HEK293 (cell line): ENCODE measurements around the gene ESCO1.

Experiments
- CTCF ChIA-PET: fragments of 350-600 bp; formaldehyde crosslinking; extraction: SDS; loops from one replicate; lab custom pipeline; 2021; ENCODE audit warnings: antibody characterized with exemption; lab: Yijun Ruan, JAX
- POLR2A ChIA-PET: fragments of 300-600 bp; formaldehyde crosslinking; extraction: SDS; loops from one replicate; lab custom pipeline; 2020; ENCODE audit warnings: antibody characterized with exemption, inconsistent platforms; lab: Yijun Ruan, JAX
- H3K27ac ChIP-seq: fragments of 200-500 bp; sonication (Bioruptor generic); 2 replicates; pipeline ENCODE4 v1.5.1; 2014; ENCODE audit warnings: low read depth, low read length, control low read depth, inconsistent platforms; ENCODE audit errors: extremely low read depth
- H3K36me3 ChIP-seq, 2 experiments: fragments of 200-500 bp in 1 of 2; sonication (Bioruptor generic) in 1 of 2; 1 replicate in 1 of 2; 2 replicates in 1 of 2; pipeline ENCODE4 v1.5.1; 2014 to 2017; ENCODE audit warnings: inconsistent platforms in 2 of 2, low read length in 2 of 2; ENCODE audit not compliant: control insufficient read depth in 2 of 2, insufficient read depth in 1 of 2
- H3K4me1 ChIP-seq: fragments of 200-500 bp; sonication (Bioruptor generic); 2 replicates; pipeline ENCODE4 v1.5.1; 2014; ENCODE audit warnings: mild to moderate bottlenecking, low read length, inconsistent platforms; ENCODE audit not compliant: control insufficient read depth, insufficient read depth
- H3K4me3 ChIP-seq: 2 replicates; pipeline ENCODE4 v1.5.1; 2011; ENCODE audit warnings: low read depth, mild to moderate bottlenecking, control low read depth, low read length, moderate library complexity
- H3K9me3 ChIP-seq: fragments of 200-500 bp; sonication (Bioruptor generic); 2 replicates; pipeline ENCODE4 v1.5.1; 2014; ENCODE audit warnings: low read depth, low read length, inconsistent platforms; ENCODE audit not compliant: control insufficient read depth, insufficient read depth
- CTCF ChIP-seq: fragments of 450-650 bp; formaldehyde crosslinking; IDR thresholded peaks from 2 replicates; pipeline ENCODE4 v1.5.1; 2016; ENCODE audit warnings: missing biosample characterization, missing genetic modification characterization
- GFI1B ChIP-seq: fragments of 450-650 bp; formaldehyde crosslinking; IDR thresholded peaks from 2 replicates; pipeline ENCODE4 v1.5.1; 2016; ENCODE audit warnings: missing biosample characterization, missing genetic modification characterization
- KLF9 ChIP-seq: fragments of 450-650 bp; formaldehyde crosslinking; IDR thresholded peaks from 2 replicates; pipeline ENCODE4 v1.5.1; 2016; ENCODE audit warnings: missing biosample characterization, missing genetic modification characterization, low read depth
- PRDM10 ChIP-seq: fragments of 450-650 bp; formaldehyde crosslinking; IDR thresholded peaks from 2 replicates; pipeline ENCODE4 v1.5.1; 2016; ENCODE audit warnings: missing biosample characterization, missing genetic modification characterization
- PRDM2 ChIP-seq: fragments of 450-650 bp; formaldehyde crosslinking; IDR thresholded peaks from 2 replicates; pipeline ENCODE4 v1.5.1; 2016; ENCODE audit warnings: missing biosample characterization, missing genetic modification characterization, borderline replicate concordance
- YY1 ChIP-seq: fragments of 450-650 bp; formaldehyde crosslinking; IDR thresholded peaks from 2 replicates; pipeline ENCODE4 v1.5.1; 2018; ENCODE audit warnings: missing biosample characterization, missing genetic modification characterization
- ZBTB7A ChIP-seq: fragments of 450-650 bp; formaldehyde crosslinking; IDR thresholded peaks from 2 replicates; pipeline ENCODE4 v1.5.1; 2016; ENCODE audit warnings: low read depth, missing biosample characterization, missing genetic modification characterization
- ZFP37 ChIP-seq: fragments of 450-650 bp; formaldehyde crosslinking; IDR thresholded peaks from 2 replicates; pipeline ENCODE4 v1.5.1; 2016; ENCODE audit warnings: missing biosample characterization, missing genetic modification characterization
- ZNF169 ChIP-seq: fragments of 450-650 bp; formaldehyde crosslinking; IDR thresholded peaks from 2 replicates; pipeline ENCODE4 v1.5.1; 2016; ENCODE audit warnings: missing biosample characterization, missing genetic modification characterization
- ZNF248 ChIP-seq: fragments of 450-650 bp; formaldehyde crosslinking; IDR thresholded peaks from 2 replicates; pipeline ENCODE4 v1.5.1; 2017; ENCODE audit warnings: missing biosample characterization, missing genetic modification characterization
- ZNF518A ChIP-seq: fragments of 450-650 bp; formaldehyde crosslinking; conservative IDR thresholded peaks from 2 replicates; pipeline ENCODE4 v1.5.1; 2016; ENCODE audit warnings: low read depth, missing biosample characterization, missing genetic modification characterization
- ZNF521 ChIP-seq: fragments of 450-650 bp; formaldehyde crosslinking; IDR thresholded peaks from 2 replicates; pipeline ENCODE4 v1.5.1; 2017; ENCODE audit warnings: missing biosample characterization, mild to moderate bottlenecking, missing genetic modification characterization
- ZNF626 ChIP-seq: fragments of 450-650 bp; sonication (Bioruptor Pico); formaldehyde crosslinking; IDR thresholded peaks from 2 replicates; pipeline ENCODE4 v1.5.1; 2018; ENCODE audit warnings: missing biosample characterization, missing genetic modification characterization, inconsistent platforms
- ZNF658 ChIP-seq: fragments of 450-650 bp; formaldehyde crosslinking; IDR thresholded peaks from 2 replicates; pipeline ENCODE4; 2016; ENCODE audit warnings: missing biosample characterization, missing genetic modification characterization
- ZNF777 ChIP-seq: fragments of 450-650 bp; formaldehyde crosslinking; IDR thresholded peaks from 2 replicates; pipeline ENCODE4 v1.5.1; 2017; ENCODE audit warnings: missing biosample characterization, missing genetic modification characterization, borderline replicate concordance

ESCO1 gene

GRCh38 chr18:21599585-21600525, 649 bp downstream of the ESCO1 start:
- ChIA-PET POLR2A (interaction anchor here (0.7 to 2.5 kb wide), 24 partner anchors 11 to 375 kb away, joined by 3 to 67 read pairs (median 4); partner anchors contain the start of genes ABHD3, MIB1 and SNRPD1), CTCF (interaction anchor here (0.6 to 4.8 kb wide), 37 partner anchors 10 to 1638 kb away, joined by 3 to 89 read pairs (median 4); partner anchors contain the start of genes MIB1 and SNRPD1)
- Histone ChIP-seq H3K36me3 (peaks cover 2 to 6% of the 10 kb centered on the region in 2 experiments; a peak in 2 of 3 replicates), H3K9me3 (no peaks in the 10 kb centered on the region), H3K27ac (peak overlapping the region; percentile 80), H3K4me3 (peak overlapping the region; percentile 91), H3K4me1 (0 out of 2 replicates have a peak, but pooled peaks cover 4% of the 10 kb centered on the region)
- TF ChIP-seq ZNF521 (tag by site-specific recombination) (no peak), ZNF169 (tag by site-specific recombination) (0 out of 2 replicates have a peak, but pooled peaks have one; percentile 24), PRDM2 (tag by site-specific recombination) (peak; percentile 77; the same call in 1 of the 2 replicates), KLF9 (tag by site-specific recombination) (peak; percentile 69; the same call in 1 of the 2 replicates), ZNF248 (tag by site-specific recombination) (no peak), ZNF626 (no peak), ZFP37 (tag by site-specific recombination) (peak; percentile 52; the same call in 1 of the 2 replicates), GFI1B (tag by site-specific recombination) (no peak), YY1 (tag by site-specific recombination) (peak; percentile 91), ZBTB7A (tag by site-specific recombination) (0 out of 2 replicates have a peak, but pooled peaks have one; percentile 38), ZNF658 (tag by site-specific recombination) (no peak), PRDM10 (tag by site-specific recombination) (peak; percentile 33; the same call in 1 of the 2 replicates), ZNF518A (tag by site-specific recombination) (no peak), CTCF (tag by site-specific recombination) (peak; percentile 55), ZNF777 (tag by site-specific recombination) (peak; percentile 85)
